AG04449 (cell line): ENCODE results near the gene SHISAL2A.

Experiments used
- CTCF ChIA-PET: fragments of 350-600 bp; formaldehyde crosslinking; extraction: SDS; loops from one replicate; lab custom pipeline; 2021; ENCODE audit warnings: antibody characterized with exemption; lab: Yijun Ruan, JAX
- POLR2A ChIA-PET: fragments of 400-600, 350-600 bp; formaldehyde crosslinking; extraction: SDS; loops from one replicate; lab custom pipeline; 2020; ENCODE audit warnings: antibody characterized with exemption, inconsistent platforms; lab: Yijun Ruan, JAX
- DNase-seq: peaks from one replicate; pipeline ENCODE4 v3.0.0-alpha.2; 2010; ENCODE audit warnings: low read depth, low spot score
- H3K4me3 ChIP-seq: 2 replicates; pipeline ENCODE4 v1.5.1; 2011; ENCODE audit warnings: low read depth, mild to moderate bottlenecking, control low read depth, low read length
- TF ChIP-seq, protein P1 (sequence below): IDR thresholded peaks from one replicate; pipeline ENCODE4 v1.5.1; 2011; ENCODE audit warnings: mild to moderate bottlenecking, moderate library complexity, low read length, control low read depth, inconsistent platforms; ENCODE audit not compliant: insufficient read depth; ENCODE audit errors: missing control alignments

SHISAL2A gene

DNA sequence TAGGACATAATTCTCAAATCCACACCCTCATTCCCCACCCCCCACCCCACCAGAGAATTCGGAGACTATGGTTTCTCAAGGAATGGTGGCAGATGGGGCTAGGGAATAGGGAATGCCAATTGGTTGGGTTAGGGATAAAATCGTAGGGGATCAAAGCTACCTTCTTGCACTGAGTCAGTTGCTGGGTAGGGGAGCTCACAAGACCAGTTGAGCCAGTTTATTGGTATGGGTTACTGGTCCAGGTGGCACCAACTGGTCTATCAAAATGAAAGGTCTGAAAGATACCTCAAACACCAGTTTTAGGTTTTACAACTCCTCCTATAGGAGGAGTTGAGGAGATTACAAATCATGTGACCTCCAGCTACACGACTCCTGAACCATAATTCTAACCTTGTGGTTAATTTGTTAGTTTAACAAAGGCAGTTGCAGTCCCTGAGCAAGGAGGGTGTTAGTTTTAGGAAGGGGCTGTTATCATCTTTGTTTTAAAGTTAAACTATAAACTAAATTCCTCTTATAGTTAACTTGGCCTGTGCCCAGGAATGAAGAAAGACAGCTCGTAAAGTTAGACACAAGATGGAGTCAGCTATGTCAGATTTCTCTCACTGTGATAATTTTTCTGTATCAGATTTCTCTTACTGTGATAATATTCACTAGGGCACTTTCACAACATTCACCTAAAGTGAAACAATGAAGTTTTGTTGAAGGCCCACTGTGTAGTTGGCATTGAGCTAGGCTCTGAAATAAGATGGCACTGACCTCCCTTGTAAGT lies 2.5 kb downstream of the SHISAL2A start:
- TF ChIP-seq, protein P1, sequence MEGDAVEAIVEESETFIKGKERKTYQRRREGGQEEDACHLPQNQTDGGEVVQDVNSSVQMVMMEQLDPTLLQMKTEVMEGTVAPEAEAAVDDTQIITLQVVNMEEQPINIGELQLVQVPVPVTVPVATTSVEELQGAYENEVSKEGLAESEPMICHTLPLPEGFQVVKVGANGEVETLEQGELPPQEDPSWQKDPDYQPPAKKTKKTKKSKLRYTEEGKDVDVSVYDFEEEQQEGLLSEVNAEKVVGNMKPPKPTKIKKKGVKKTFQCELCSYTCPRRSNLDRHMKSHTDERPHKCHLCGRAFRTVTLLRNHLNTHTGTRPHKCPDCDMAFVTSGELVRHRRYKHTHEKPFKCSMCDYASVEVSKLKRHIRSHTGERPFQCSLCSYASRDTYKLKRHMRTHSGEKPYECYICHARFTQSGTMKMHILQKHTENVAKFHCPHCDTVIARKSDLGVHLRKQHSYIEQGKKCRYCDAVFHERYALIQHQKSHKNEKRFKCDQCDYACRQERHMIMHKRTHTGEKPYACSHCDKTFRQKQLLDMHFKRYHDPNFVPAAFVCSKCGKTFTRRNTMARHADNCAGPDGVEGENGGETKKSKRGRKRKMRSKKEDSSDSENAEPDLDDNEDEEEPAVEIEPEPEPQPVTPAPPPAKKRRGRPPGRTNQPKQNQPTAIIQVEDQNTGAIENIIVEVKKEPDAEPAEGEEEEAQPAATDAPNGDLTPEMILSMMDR: no peak
- POLR2A ChIA-PET: no interaction called here
- CTCF ChIA-PET: no interaction called here
- no peak overlapping the region for H3K4me3 ChIP-seq
- DNase-seq: no peak

DNA sequence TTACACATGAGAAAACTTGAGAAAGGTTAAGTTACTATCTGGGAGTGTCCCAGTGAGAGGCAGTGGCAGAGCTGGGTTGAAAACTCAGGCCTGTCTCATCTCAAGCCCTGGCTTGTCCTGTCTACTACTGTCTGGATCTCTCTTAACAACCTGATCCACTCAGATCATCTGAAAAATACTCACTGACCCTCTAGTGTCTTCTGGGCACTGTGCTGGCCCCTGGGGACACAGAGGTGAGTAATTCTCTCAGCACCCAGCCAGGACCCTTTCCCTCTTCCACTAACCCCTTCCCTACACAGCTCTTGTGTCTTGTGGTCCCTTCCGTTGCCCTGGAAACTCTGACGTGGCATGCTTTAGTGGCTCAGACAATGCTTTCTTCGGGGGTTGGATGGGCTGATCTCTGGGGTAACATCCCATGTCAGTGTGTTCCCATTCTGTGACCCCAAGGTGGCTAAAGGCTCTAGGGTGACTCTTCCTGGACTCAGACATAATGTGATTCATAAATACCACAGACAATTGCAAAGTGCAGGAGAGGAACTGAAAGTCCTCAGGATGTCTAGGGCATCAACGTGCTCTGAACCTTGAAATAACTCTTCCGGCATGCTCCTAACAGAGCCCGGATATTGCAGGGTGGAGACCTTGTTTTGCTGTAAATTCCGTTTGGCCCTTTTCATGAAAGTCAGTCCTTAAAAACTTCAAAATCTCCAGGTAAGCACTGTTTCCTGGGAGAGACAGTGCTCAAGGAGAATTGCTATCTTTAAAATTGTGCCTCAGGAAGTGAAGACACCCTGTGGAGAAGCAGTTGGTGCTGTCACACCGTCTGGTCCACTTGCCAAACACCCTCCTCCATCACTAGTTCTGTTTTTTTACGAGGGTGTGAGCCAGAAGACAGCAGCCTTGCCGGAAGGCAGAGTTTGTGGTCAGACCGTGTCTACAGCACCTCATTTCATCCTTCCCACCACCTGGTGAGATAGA lies 4.0 kb downstream of the SHISAL2A start:
- TF ChIP-seq, protein P1: no peak
- no peak for DNase-seq
- POLR2A ChIA-PET: no interaction called here
- CTCF ChIA-PET: no interaction called here
- H3K4me3 ChIP-seq: no peak overlapping the region

- TF ChIP-seq, protein P1: no peak
- DNase-seq: no peak
- POLR2A ChIA-PET: no interaction called here
- H3K4me3 ChIP-seq: no peak overlapping the region
- CTCF ChIA-PET: no interaction called here
Measured at GRCh38 chr1:52637946-52638345, 5.0 kb downstream of the SHISAL2A start.

DNA sequence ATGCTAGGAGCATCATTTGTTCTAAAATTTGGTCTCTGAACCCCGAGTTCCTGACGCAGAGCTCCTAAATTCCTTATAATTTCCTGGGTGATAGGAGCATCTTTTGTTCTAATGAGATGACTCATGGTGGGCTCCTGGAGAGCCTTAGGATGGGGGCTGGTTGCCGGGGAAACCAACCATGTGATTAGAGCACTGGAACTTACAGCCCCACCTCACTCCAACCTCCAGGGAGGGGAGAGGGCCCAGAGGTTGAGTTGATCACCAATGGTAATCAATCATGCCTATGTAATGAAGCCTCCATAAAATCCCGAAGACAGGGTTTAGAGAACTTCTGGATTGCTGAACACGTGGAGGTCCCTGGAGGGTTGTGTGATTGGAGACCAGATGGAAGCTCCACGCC lies 7.7 kb downstream of the SHISAL2A start:
- H3K4me3 ChIP-seq: no peak overlapping the region
- DNase-seq: no peak
- CTCF ChIA-PET: no interaction called here
- POLR2A ChIA-PET: no interaction called here
- TF ChIP-seq, protein P1: no peak

DNA sequence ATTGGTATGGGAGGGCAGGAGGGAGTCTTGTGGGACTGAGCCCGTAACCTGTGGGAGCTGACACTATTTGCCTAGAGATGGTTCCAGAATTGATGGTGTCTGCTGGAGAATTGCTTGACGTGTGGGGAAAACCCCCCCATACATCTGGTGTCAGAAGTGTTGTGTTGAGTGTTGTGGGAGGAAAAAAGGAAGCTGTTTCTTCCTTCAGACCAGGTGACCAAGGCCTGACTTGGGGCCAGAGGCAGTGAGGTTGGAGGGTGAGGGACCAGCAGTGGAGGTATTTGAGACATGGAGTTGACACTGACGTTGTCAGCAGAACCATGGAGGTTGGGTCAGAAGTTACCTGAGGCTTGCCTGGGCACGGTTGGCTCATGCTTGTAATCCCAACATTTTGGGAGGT lies 8.3 kb downstream of the SHISAL2A start:
- DNase-seq: no peak
- no peak overlapping the region for H3K4me3 ChIP-seq
- ChIA-PET POLR2A (no interaction called here), CTCF (no interaction called here)
- TF ChIP-seq, protein P1: no peak

GRCh38 chr1:52645261-52645660 lies 12.3 kb downstream of the SHISAL2A start:
- no peak for DNase-seq
- TF ChIP-seq, protein P1: no peak
- POLR2A ChIA-PET: no interaction called here
- CTCF ChIA-PET: no interaction called here
- no peak overlapping the region for H3K4me3 ChIP-seq
